K562 (cell line): ENCODE results near the gene TMEM200A. TPM values are rescaled to one million over a fixed set of nuclear protein-coding genes. Genes with fewer than 3 reads are reported as not detected.

Experiments used
- ATAC-seq: fragments of 200-7000 bp; cut with Tn5 transposase; 3 replicates; pipeline ENCODE4 v1.9.1; 2020; ENCODE audit warnings: moderate library complexity
- BruUV-seq: library from RNA; stranded (reverse); fragments of 400-500 nt; replicated peaks from 2 replicates; lab custom pipeline; 2021; lab: Mats Ljungman, UMichigan
- CTCF ChIA-PET: fragments of 300-600 bp; formaldehyde crosslinking; extraction: SDS; loops from one replicate; lab custom pipeline; 2021; ENCODE audit warnings: low intra/inter-chr PET ratio; lab: Yijun Ruan, JAX
- POLR2A ChIA-PET: fragments of 300-600, 350-650 bp; sonication (Branson Sonifier 250); formaldehyde crosslinking; extraction: SDS; loops from one replicate; lab custom pipeline; 2021; ENCODE audit warnings: antibody characterized with exemption, inconsistent platforms; lab: Yijun Ruan, JAX
- DNase-seq, 4 experiments: peaks; one replicate each; pipeline versions ENCODE4 v3.0.0 to v3.0.0-alpha.2; 2011 to 2018; ENCODE audit warnings: low spot score in 3 of 4, mixed read lengths in 3 of 4; ENCODE audit errors: extremely low read depth in 1 of 4
- FAIRE-seq: peaks from 2 replicates; lab custom pipeline; 2011; peaks lifted over from hg19 to GRCh38; lab: Jason Lieb, UNC
- H2AFZ ChIP-seq: 2 replicates; pipeline ENCODE4 v1.6.0; 2011; ENCODE audit warnings: low read depth, low read length, control low read depth, inconsistent platforms
- H3K27ac ChIP-seq: fragments of 200-600 bp; 3 replicates; pipeline ENCODE4 v1.8.0; 2011; ENCODE audit warnings: low read depth, mild to moderate bottlenecking, control low read depth, inconsistent platforms, low read length, moderate library complexity, mixed read lengths; ENCODE audit errors: extremely low read depth
- H3K27me3 ChIP-seq, 2 experiments: fragments of 300-600 bp in 1 of 2; 2 replicates in 1 of 2; 3 replicates in 1 of 2; pipeline versions ENCODE4 v1.6.0 to v1.8.0; 2011; ENCODE audit warnings: inconsistent platforms in 2 of 2, low read length in 2 of 2, mild to moderate bottlenecking in 1 of 2, mixed read lengths in 1 of 2, moderate library complexity in 1 of 2; ENCODE audit not compliant: control insufficient read depth in 2 of 2, insufficient read depth in 2 of 2
- H3K36me3 ChIP-seq: fragments of 300-600 bp; 3 replicates; pipeline ENCODE4 v1.8.0; 2011; ENCODE audit warnings: mild to moderate bottlenecking, low read length, inconsistent platforms; ENCODE audit not compliant: control insufficient read depth, insufficient read depth
- H3K4me1 ChIP-seq, 2 experiments: fragments of 200-600 bp in 1 of 2; replicated peaks in 1 of 2; 2 replicates in 1 of 2; 3 replicates in 1 of 2; pipeline versions ENCODE4 v1.5.1 to v1.8.0; 2011; ENCODE audit warnings: inconsistent platforms in 2 of 2, low read length in 2 of 2, mild to moderate bottlenecking in 1 of 2, mixed read lengths in 1 of 2, moderate library complexity in 1 of 2; ENCODE audit not compliant: control insufficient read depth in 2 of 2, insufficient read depth in 2 of 2
- H3K4me2 ChIP-seq: 2 replicates; pipeline ENCODE4 v1.6.1; 2011; ENCODE audit warnings: low read length, control low read depth, inconsistent platforms, mixed read lengths; ENCODE audit not compliant: insufficient read depth
- H3K4me3 ChIP-seq: fragments of 200-600 bp; sonication (generic), shearing (Covaris generic); 2 replicates; pipeline ENCODE4 v1.5.1; 2016; ENCODE audit warnings: control low read depth, inconsistent platforms
- H3K79me2 ChIP-seq: fragments of 200-600 bp; 3 replicates; pipeline ENCODE4 v1.8.0; 2011; ENCODE audit warnings: low read length, inconsistent platforms; ENCODE audit not compliant: control insufficient read depth, insufficient read depth
- H3K9ac ChIP-seq, 2 experiments: 2 replicates each; pipeline versions ENCODE4 v1.6.0 to v1.6.1; 2011; ENCODE audit warnings: low read depth in 2 of 2, low read length in 2 of 2, control low read depth in 1 of 2, inconsistent platforms in 1 of 2, mild to moderate bottlenecking in 1 of 2, mixed read lengths in 1 of 2; ENCODE audit not compliant: insufficient read depth in 1 of 2
- H3K9me1 ChIP-seq: one replicate; pipeline ENCODE4 v1.6.0; 2011; ENCODE audit warnings: inconsistent platforms, mild to moderate bottlenecking, low read length, moderate library complexity; ENCODE audit not compliant: control insufficient read depth, insufficient read depth
- H3K9me3 ChIP-seq: replicated peaks from 2 replicates; pipeline ENCODE4 v1.5.1; 2011; ENCODE audit warnings: low read depth, low read length, inconsistent platforms; ENCODE audit not compliant: control insufficient read depth, insufficient read depth
- H4K20me1 ChIP-seq: replicated peaks from 2 replicates; pipeline ENCODE4 v1.6.1; 2011; ENCODE audit warnings: low read length, inconsistent platforms, mixed read lengths; ENCODE audit not compliant: control insufficient read depth, insufficient read depth
- ZNF263 ChIP-seq: sonication (generic); formaldehyde crosslinking; IDR thresholded peaks from 2 replicates; pipeline ENCODE4 v1.8.0; 2022; ENCODE audit warnings: mild to moderate bottlenecking, missing genetic modification reagents, borderline replicate concordance
- WGBS: fragments of 100-300 bp; shearing (Covaris generic); methylation state at CpG from one replicate; pipeline ENCODE4 v1.1.6; 2016; ENCODE audit warnings: low coverage, mixed read lengths; ENCODE audit not compliant: insufficient coverage; ENCODE audit errors: missing lambda C conversion rate; 5-methylcytosine and 5-hydroxymethylcytosine counted together
- in situ Hi-C: fragments of 300-500 bp; cut with MboI; formaldehyde crosslinking; loops from 4 replicates; pipeline ENCODE4 v1.15.0; 2018; ENCODE audit warnings: inconsistent platforms, mixed read lengths
- intact Hi-C: fragments of 100-400 bp; cut with micrococcal nuclease; formaldehyde crosslinking; loops from 2 replicates; pipeline ENCODE4 v1.14.2; 2022
- polyA plus RNA-seq, 8 experiments: library from polyadenylated mRNA; depleted of rRNA in 4 of 8; stranded (reverse) in 5 of 8; unstranded in 3 of 8; fragments of >200 nt; fragmentation: Nextera tagmentation in 2 of 8; fragmentation: Illumina TruSeq in 1 of 8; extraction: Ambion mirVana in 2 of 8; extraction: Trizol in 1 of 8; gene quantifications; 2 replicates each; pipeline versions ENCODE4 v1.2.1 to v1.2.3, GENCODE V29; 2011 to 2014; ENCODE audit warnings: inconsistent platforms in 1 of 8, missing spikeins in 1 of 8
- total RNA-seq, 7 experiments: library from RNA; depleted of rRNA in 6 of 7; stranded (reverse); fragments of >200 nt in 6 of 7; fragmentation: Illumina TruSeq in 2 of 7; extraction: Trizol in 2 of 7; gene quantifications; 2 replicates each; pipeline versions ENCODE4 v1.2.1 to v1.2.3, GENCODE V29; 2011 to 2021; ENCODE audit warnings: low replicate concordance in 1 of 7
- TF ChIP-seq, protein P1 (sequence below): fragments of 450-650 bp; IDR thresholded peaks from 2 replicates; pipeline ENCODE4 v1.6.1; 2017; ENCODE audit warnings: antibody characterized with exemption
- TF ChIP-seq, protein P2 (sequence below): sonication (generic); formaldehyde crosslinking; IDR thresholded peaks from 2 replicates; pipeline ENCODE4 v1.8.0; 2022; ENCODE audit warnings: mild to moderate bottlenecking, missing genetic modification reagents, borderline replicate concordance
- TF ChIP-seq, protein P3 (sequence below): sonication (generic); formaldehyde crosslinking; IDR thresholded peaks from 2 replicates; pipeline ENCODE4 v1.8.1; 2022; ENCODE audit warnings: missing genetic modification reagents

Gene TMEM200A
- total and polyA plus RNA-seq, 9 of the 15 experiments (the other 6 are each of a cell fraction or from before 2014, with no cell fraction given) = 0.04 TPM; not detected in 8

DNA sequence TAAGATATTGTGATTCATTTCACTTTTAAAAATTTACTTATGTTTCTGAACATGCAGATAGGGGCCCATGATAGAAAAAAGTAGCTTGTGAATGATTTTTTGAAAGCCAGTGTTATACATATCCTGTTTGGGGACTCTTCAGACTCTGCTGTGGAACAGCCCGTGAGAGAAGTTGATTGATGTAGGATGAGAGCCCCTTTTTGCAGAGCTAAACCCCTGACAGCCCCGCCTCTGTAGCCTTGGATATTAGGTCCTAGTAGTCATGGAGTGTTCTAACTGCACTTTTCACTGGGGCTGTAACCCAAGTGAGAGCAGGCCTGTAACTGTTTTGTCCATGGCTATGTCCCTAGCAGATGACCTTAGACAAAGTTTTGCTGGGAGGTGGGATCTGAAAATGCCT is 8.2 kb downstream of the TMEM200A start (continued):
- TF ChIP-seq, protein P1, sequence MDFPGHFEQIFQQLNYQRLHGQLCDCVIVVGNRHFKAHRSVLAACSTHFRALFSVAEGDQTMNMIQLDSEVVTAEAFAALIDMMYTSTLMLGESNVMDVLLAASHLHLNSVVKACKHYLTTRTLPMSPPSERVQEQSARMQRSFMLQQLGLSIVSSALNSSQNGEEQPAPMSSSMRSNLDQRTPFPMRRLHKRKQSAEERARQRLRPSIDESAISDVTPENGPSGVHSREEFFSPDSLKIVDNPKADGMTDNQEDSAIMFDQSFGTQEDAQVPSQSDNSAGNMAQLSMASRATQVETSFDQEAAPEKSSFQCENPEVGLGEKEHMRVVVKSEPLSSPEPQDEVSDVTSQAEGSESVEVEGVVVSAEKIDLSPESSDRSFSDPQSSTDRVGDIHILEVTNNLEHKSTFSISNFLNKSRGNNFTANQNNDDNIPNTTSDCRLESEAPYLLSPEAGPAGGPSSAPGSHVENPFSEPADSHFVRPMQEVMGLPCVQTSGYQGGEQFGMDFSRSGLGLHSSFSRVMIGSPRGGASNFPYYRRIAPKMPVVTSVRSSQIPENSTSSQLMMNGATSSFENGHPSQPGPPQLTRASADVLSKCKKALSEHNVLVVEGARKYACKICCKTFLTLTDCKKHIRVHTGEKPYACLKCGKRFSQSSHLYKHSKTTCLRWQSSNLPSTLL = no peak
- TF ChIP-seq ZNF263 = no peak
- TF ChIP-seq, all 486 proteins: peak for 0

DNA sequence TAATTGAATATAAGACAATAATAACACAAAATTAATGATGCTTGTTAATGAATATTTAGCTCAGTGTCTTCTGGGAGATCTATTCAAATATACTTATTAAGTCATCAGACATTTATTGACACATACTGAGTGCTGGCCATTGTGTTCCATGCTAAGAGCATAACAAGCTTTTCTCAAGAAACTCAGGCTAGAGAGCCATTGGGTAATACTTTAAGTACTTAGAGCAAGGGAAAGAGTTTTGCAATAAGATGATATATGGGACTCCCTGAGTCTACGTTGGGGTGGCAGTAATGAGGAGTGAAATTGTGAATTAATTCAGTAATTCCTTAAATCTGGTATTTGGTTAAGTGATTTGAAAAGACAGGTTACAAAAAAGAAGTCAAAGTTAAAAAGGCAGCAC is 11.1 kb downstream of the TMEM200A start:
- 0% methylated on average over 1 of the region's 1 CpG for WGBS
- ChIA-PET POLR2A (no interaction called here), CTCF (no interaction called here)
- Histone ChIP-seq H3K4me2 (no peak overlapping the region), H3K36me3 (no peaks in the 10 kb centered on the region), H3K79me2 (no peaks in the 10 kb centered on the region), H4K20me1 (no peaks in the 10 kb centered on the region), H3K27ac (no peak overlapping the region), H3K9me3 (no peaks in the 10 kb centered on the region), H3K4me3 (no peak overlapping the region), H3K9me1 (no peaks in the 10 kb centered on the region), H3K4me1 (no peaks in the 10 kb centered on the region), H3K27me3 (no peaks in the 10 kb centered on the region), H3K9ac (no peak overlapping the region), H2AFZ (no peak overlapping the region)
- no peak for ATAC-seq
- DNase-seq = no peak
- in situ Hi-C loops = no loop called here
- BruUV-seq = no TSS peak
- FAIRE-seq = no peak
- intact Hi-C loops = no loop called here
- TF ChIP-seq, protein P2, sequence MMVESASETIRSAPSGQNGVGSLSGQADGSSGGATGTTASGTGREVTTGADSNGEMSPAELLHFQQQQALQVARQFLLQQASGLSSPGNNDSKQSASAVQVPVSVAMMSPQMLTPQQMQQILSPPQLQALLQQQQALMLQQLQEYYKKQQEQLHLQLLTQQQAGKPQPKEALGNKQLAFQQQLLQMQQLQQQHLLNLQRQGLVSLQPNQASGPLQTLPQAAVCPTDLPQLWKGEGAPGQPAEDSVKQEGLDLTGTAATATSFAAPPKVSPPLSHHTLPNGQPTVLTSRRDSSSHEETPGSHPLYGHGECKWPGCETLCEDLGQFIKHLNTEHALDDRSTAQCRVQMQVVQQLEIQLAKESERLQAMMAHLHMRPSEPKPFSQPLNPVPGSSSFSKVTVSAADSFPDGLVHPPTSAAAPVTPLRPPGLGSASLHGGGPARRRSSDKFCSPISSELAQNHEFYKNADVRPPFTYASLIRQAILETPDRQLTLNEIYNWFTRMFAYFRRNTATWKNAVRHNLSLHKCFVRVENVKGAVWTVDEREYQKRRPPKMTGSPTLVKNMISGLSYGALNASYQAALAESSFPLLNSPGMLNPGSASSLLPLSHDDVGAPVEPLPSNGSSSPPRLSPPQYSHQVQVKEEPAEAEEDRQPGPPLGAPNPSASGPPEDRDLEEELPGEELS = no peak
- TF ChIP-seq, protein P3, sequence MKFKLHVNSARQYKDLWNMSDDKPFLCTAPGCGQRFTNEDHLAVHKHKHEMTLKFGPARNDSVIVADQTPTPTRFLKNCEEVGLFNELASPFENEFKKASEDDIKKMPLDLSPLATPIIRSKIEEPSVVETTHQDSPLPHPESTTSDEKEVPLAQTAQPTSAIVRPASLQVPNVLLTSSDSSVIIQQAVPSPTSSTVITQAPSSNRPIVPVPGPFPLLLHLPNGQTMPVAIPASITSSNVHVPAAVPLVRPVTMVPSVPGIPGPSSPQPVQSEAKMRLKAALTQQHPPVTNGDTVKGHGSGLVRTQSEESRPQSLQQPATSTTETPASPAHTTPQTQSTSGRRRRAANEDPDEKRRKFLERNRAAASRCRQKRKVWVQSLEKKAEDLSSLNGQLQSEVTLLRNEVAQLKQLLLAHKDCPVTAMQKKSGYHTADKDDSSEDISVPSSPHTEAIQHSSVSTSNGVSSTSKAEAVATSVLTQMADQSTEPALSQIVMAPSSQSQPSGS (CRISPR knock-in tag) = no peak
- TF ChIP-seq, all 486 proteins: peak for 0
